ENCODE data around the gene DHH.

DHH gene

DNA sequence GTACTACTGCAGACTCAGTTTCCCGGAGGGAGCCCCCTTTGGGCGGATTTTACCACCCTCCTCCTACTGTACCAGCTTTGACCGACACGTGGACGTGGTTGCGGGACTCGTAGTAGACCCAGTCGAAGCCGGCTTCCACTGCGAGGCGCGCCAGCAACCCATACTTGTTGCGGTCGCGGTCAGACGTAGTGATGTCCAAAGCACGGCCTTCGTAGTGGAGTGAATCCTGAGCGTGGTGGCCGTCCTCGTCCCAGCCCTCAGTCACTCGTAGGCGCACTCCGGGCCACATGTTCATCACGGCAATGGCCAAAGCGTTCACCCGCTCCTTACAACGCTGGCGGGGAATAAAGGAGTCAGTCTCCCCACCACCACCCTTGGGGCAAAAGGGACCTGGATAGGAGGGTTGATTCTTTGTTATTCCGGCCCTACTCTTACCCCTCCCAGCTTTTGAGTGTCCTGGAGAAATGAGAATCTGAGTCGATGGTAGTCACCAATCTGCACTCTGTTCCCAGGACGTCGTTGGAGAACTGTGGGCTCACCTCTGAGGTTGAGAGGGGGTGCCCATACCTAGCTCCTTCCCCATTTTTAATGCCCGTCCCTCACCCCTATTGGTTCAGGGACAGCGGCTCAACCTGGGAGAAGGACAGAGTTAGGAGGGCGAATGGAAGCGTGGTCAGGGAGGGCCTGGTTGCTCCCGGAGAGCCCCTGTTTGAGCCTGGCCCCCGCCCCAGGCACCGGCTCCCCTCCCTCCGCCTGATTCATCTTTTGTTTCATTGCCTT, 3.4 kb downstream of the DHH start:
- peaks cover 48% of the 10 kb centered on the region for H3K4me1 ChIP-seq (ENCODE audit: control insufficient read depth, insufficient read depth, low read length)
- no peaks in the 10 kb centered on the region for H3K9me3 ChIP-seq (ENCODE audit: control insufficient read depth in 2 of 2, low read length in 2 of 2)
- H3K9ac ChIP-seq (ENCODE audit: low read length in 2 of 2), result no peak overlapping the region
- peak overlapping the region in 1 of 2 donors; percentile 60 for H3K4me3 ChIP-seq (ENCODE audit: low read length in 2 of 2)
- peaks cover 60 to 66% of the 10 kb centered on the region in 2 donors for H3K27me3 ChIP-seq (ENCODE audit: control insufficient read depth in 1 of 2, insufficient read depth in 2 of 2, low read length in 2 of 2)
- no peaks in the 10 kb centered on the region for H3K36me3 ChIP-seq (ENCODE audit: control insufficient read depth in 2 of 2, insufficient read depth in 2 of 2, low read length in 2 of 2)
- no peak overlapping the region for H3K27ac ChIP-seq (ENCODE audit: low read length)

DNA sequence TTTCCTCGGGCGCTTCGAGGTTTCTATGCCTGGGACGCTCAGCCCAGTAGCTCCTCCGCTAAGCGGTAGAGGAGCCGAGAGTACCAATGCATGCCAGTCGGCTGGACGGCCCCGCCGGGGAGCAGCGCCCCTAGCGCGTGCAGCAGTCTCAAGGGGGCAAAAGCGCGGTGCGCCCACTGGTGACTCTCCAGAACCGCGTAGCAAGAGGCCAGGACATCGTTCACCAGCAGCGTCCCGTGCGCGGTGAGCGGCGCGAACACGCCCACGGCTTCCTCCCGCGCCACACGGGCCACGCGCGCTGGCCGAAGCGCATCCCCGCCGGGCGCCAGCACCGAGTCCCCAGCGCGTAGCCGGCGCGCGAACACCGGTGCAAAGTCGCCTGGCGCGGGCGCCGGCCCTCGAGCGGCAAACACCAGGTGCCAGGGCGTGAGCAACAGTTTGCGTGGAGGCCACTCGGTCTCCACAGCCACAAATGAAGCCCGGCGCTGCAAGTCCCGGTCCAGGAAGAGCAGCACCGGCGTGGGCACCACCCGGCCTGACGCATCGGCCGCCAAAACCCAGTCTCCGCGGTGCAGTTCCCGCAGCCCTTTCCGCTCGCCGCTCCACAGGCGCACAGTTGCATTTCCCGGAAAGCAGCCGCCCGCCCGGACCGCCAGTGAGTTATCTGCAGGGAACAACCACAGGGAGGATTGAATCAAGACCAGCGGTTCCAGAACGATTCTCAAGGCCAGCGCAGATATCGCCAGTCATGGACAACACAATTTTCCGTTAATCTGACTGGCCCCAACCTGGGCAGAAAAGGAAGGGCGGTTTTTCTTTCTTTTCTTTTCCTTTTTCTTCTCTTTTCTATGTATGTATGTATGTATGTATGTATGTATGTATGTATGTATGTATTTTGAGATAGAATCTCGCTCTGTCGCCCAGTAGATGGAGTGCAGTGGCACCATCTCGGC, 4.5 kb downstream of the DHH start:
- peaks cover 48% of the 10 kb centered on the region for H3K4me1 ChIP-seq (ENCODE audit: control insufficient read depth, insufficient read depth, low read length)
- peaks cover 60 to 66% of the 10 kb centered on the region in 2 donors for H3K27me3 ChIP-seq (ENCODE audit: control insufficient read depth in 1 of 2, insufficient read depth in 2 of 2, low read length in 2 of 2)
- H3K36me3 ChIP-seq (ENCODE audit: control insufficient read depth in 2 of 2, insufficient read depth in 2 of 2, low read length in 2 of 2), result no peaks in the 10 kb centered on the region
- no peaks in the 10 kb centered on the region for H3K9me3 ChIP-seq (ENCODE audit: control insufficient read depth in 2 of 2, low read length in 2 of 2)
- no peak overlapping the region for H3K9ac ChIP-seq (ENCODE audit: low read length in 2 of 2)
- no peak overlapping the region for H3K27ac ChIP-seq (ENCODE audit: low read length)
- peak overlapping the region; percentile 20 to 68 for H3K4me3 ChIP-seq (ENCODE audit: low read length in 2 of 2)

DNA sequence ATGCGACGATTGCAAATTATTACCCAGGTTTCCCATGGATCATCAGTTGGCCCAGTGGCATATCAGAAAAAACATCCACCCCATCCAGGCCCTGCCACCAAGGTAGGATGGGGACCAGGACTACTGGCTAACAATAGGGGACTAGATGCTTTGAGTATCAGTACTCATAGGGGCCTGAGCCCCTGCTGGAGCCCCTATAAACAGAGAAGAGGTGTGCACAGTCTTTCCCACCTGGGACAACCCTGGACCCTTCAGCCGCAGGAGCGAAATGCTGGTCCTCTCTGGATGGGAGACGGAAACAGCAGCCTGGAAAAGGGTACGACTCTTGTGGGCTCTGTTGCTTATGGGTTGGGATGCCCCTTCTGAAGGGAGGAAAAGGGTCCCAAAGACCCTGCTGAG, 5.7 kb downstream of the DHH start:
- H3K9me3 ChIP-seq (ENCODE audit: control insufficient read depth in 2 of 2, low read length in 2 of 2), result no peaks in the 10 kb centered on the region
- H3K27me3 ChIP-seq (ENCODE audit: control insufficient read depth in 1 of 2, insufficient read depth in 2 of 2, low read length in 2 of 2), result peaks cover 53 to 55% of the 10 kb centered on the region in 2 donors
- no peaks in the 10 kb centered on the region for H3K36me3 ChIP-seq (ENCODE audit: control insufficient read depth in 2 of 2, insufficient read depth in 2 of 2, low read length in 2 of 2)
- H3K9ac ChIP-seq (ENCODE audit: low read length in 2 of 2), result no peak overlapping the region
- peaks cover 38% of the 10 kb centered on the region for H3K4me1 ChIP-seq (ENCODE audit: control insufficient read depth, insufficient read depth, low read length)
- no peak overlapping the region for H3K27ac ChIP-seq (ENCODE audit: low read length)
- H3K4me3 ChIP-seq (ENCODE audit: low read length in 2 of 2), result no peak overlapping the region

DNA sequence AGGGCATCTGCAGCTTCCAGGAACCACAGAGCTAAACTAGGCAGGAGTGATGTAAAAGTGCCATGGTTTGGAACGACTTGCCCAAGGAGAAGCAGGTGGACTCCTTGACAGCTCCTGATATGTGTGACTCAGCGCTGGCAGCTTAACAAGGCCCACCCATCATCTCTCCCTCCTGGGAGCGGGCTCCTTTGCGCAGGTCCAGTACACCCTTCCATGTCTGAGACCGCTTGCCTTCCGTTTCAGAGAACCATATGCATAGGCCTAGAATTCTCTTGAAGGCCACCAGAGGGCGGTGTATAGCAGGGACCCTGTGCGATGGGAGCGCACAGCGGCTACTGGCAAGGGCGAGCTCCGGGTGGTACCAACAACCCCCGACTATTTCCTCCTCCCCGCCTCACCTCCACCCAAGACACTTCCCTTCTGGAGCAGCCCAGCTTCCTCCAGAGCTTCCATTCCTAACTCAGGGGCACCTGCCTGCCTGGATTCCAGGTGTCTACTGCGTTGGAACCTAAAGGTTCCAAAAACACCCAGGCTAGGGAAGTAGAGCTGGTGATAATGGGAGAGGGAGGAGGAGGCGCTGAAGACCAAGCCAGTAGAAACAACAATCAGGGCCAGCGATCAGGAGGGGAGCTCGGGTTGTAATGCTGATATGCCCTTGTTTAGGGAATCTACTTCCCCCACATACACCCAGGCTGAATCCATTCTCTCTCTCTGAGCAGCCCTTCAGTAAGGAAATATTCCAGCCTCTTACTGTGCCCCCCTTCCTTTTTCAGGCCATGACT, 6.3 kb downstream of the DHH start:
- Histone ChIP-seq H3K9ac (ENCODE audit: low read length in 2 of 2) (no peak overlapping the region), H3K36me3 (ENCODE audit: control insufficient read depth in 2 of 2, insufficient read depth in 2 of 2, low read length in 2 of 2) (no peaks in the 10 kb centered on the region), H3K27me3 (ENCODE audit: control insufficient read depth in 1 of 2, insufficient read depth in 2 of 2, low read length in 2 of 2) (peaks cover 47 to 49% of the 10 kb centered on the region in 2 donors), H3K4me1 (ENCODE audit: control insufficient read depth, insufficient read depth, low read length) (peaks cover 32% of the 10 kb centered on the region), H3K27ac (ENCODE audit: low read length) (no peak overlapping the region), H3K9me3 (ENCODE audit: control insufficient read depth in 2 of 2, low read length in 2 of 2) (no peaks in the 10 kb centered on the region), H3K4me3 (ENCODE audit: low read length in 2 of 2) (peak overlapping the region in 1 of 2 donors; percentile 63)

DNA sequence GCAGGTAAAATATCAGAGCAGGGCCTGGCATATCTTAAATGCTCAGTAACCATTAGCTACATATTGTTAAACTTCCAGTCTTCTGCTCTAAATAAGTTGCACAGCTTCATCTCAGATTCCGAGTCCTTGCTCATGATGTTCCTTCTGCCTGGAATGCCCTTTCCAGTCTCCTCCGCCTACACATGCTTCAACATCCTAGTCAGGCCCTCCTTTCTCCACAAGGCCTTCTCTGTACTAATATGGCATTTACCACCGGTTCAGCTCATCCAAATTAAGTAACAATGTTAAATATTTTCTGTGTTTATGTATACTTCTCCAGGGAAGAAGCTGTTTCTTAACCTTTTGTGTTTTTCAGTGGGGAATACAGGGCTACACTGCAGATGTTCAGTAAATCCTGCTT, 8.5 kb downstream of the DHH start:
- H3K9ac ChIP-seq (ENCODE audit: low read length in 2 of 2), result no peak overlapping the region
- H3K4me3 ChIP-seq (ENCODE audit: low read length in 2 of 2), result no peak overlapping the region
- H3K36me3 ChIP-seq (ENCODE audit: control insufficient read depth in 2 of 2, insufficient read depth in 2 of 2, low read length in 2 of 2), result no peaks in the 10 kb centered on the region
- H3K27me3 ChIP-seq (ENCODE audit: control insufficient read depth in 1 of 2, insufficient read depth in 2 of 2, low read length in 2 of 2), result peaks cover 26 to 27% of the 10 kb centered on the region in 2 donors
- H3K27ac ChIP-seq (ENCODE audit: low read length), result no peak overlapping the region
- peaks cover 18% of the 10 kb centered on the region for H3K4me1 ChIP-seq (ENCODE audit: control insufficient read depth, insufficient read depth, low read length)
- H3K9me3 ChIP-seq (ENCODE audit: control insufficient read depth in 2 of 2, low read length in 2 of 2), result no peaks in the 10 kb centered on the region

DNA sequence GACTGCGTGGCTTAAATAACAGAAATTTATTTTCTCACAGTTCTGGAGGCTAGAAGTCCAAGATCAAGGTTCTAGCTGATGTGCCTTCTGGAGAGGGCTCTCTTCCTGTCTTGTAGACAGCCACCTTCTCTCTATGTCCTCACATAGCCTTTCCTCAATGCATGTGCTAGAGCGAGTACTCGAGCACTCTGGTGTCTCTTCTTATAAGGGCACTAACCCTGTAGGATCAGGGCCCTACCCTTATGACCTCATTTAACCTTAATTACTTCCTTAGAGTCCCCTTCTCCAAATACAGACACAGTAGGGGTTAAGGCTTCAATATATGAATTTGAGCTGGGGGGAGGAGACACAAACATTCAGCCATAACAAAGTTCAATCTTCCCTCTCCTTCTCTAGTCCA, 10.2 kb downstream of the DHH start:
- Histone ChIP-seq H3K9me3 (ENCODE audit: control insufficient read depth in 2 of 2, low read length in 2 of 2) (no peaks in the 10 kb centered on the region), H3K4me1 (ENCODE audit: control insufficient read depth, insufficient read depth, low read length) (peaks cover 8% of the 10 kb centered on the region), H3K27ac (ENCODE audit: low read length) (no peak overlapping the region), H3K9ac (ENCODE audit: low read length in 2 of 2) (no peak overlapping the region), H3K4me3 (ENCODE audit: low read length in 2 of 2) (no peak overlapping the region), H3K36me3 (ENCODE audit: control insufficient read depth in 2 of 2, insufficient read depth in 2 of 2, low read length in 2 of 2) (no peaks in the 10 kb centered on the region), H3K27me3 (ENCODE audit: control insufficient read depth in 1 of 2, insufficient read depth in 2 of 2, low read length in 2 of 2) (peaks cover 11% of the 10 kb centered on the region in 2 donors)

DNA sequence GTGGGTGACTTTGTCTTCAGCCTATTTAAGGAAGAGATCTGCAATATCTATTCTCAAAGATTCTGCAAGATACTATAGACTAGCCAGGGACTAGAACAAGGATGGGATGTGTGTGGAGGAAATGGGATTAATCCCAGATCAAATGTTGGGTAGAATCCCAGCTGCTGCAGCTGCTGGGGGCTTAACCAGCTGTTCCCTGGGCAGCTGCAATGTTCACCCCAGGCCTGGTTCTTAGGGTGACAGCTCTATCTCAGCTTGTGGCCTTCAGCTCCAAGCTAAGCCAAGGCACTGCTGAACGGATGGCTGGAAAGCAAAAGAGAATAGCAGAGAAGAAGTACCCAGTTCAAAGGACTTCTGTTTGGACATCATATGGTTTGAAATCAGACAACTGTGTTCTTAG, 14.8 kb downstream of the DHH start:
- Histone ChIP-seq H3K4me1 (ENCODE audit: control insufficient read depth, insufficient read depth, low read length) (no peaks in the 10 kb centered on the region), H3K9me3 (ENCODE audit: control insufficient read depth in 2 of 2, low read length in 2 of 2) (no peaks in the 10 kb centered on the region), H3K4me3 (ENCODE audit: low read length in 2 of 2) (no peak overlapping the region), H3K36me3 (ENCODE audit: control insufficient read depth in 2 of 2, insufficient read depth in 2 of 2, low read length in 2 of 2) (no peaks in the 10 kb centered on the region), H3K27me3 (ENCODE audit: control insufficient read depth in 1 of 2, insufficient read depth in 2 of 2, low read length in 2 of 2) (no peaks in the 10 kb centered on the region), H3K9ac (ENCODE audit: low read length in 2 of 2) (no peak overlapping the region), H3K27ac (ENCODE audit: low read length) (no peak overlapping the region)

DNA sequence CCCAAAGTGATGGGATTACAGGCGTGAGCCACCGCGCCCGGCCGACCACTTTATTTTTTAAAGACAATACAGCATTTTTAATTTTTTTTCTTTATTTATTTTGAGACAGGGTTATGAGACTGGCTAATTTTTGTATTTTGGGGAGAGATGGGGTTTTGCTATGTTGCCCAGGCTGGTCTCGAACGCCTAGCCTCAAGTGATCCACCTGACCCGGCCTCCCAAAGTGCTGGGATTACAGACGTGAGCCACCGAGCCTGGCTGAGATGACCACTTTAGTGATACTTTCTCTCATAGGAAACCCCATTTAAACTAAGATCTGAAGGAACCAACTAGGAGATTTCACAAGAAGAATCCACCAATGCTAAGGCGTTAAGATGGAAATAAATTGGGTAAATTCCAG, 23.6 kb downstream of the DHH start:
- H3K27ac ChIP-seq (ENCODE audit: low read length), result no peak overlapping the region
- H3K9me3 ChIP-seq (ENCODE audit: control insufficient read depth in 2 of 2, low read length in 2 of 2), result no peaks in the 10 kb centered on the region
- no peak overlapping the region for H3K9ac ChIP-seq (ENCODE audit: low read length in 2 of 2)
- no peaks in the 10 kb centered on the region for H3K36me3 ChIP-seq (ENCODE audit: control insufficient read depth in 2 of 2, insufficient read depth in 2 of 2, low read length in 2 of 2)
- no peaks in the 10 kb centered on the region for H3K27me3 ChIP-seq (ENCODE audit: control insufficient read depth in 1 of 2, insufficient read depth in 2 of 2, low read length in 2 of 2)
- H3K4me1 ChIP-seq (ENCODE audit: control insufficient read depth, insufficient read depth, low read length), result peaks cover 11% of the 10 kb centered on the region
- no peak overlapping the region for H3K4me3 ChIP-seq (ENCODE audit: low read length in 2 of 2)

DNA sequence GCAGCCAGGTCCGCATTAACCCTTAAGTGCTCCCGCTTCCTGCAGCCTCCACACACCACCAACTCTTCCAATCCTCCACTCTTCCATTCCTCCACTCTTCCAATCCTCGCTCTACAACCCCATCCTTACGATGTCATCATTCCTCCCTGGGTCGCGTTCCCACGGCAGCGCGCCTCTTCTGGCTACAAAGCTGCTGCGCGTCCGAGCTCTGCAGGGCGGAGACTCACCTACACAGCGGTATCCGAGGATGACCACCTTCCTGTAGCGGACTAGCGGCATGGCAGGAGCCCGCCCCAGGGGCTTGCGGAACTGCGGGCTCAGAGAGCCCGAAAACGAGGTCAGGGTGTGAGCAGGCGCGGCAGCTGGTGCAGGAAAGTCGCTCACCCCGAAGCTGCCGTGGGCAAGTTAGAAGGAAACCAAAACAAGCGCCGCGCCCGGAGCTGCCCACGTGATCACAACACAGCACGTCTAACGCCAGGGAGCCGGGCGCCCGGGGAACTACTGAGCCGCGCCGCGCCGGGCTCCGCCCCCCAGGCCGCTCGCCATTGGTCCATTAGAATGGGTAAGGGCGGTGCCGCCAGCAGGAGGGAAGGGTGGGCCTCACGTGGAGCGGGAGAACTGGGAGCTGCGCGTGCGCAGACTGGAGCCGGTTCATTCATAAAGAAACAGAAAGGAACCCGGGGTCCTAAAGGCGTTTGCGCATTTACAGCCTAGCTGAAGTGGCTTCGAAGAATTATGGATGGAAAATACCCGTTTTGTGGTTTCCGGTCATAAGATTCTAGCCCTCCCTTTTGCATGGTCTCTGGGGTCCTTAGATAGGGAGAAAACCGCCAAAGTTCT, 24.9 kb downstream of the DHH start, which contains the start of gene RHEBL1:
Gene RHEBL1 (minus strand): TSS at position 473 of the 840 bp plus-strand sequence. CDS start 194 bp downstream, at position 279.
- H3K36me3 ChIP-seq (ENCODE audit: control insufficient read depth in 2 of 2, insufficient read depth in 2 of 2, low read length in 2 of 2), result no peaks in the 10 kb centered on the region
- H3K9ac ChIP-seq (ENCODE audit: low read length in 2 of 2), result peak within 1 kb of the TSS; percentile 51 to 58
- H3K9me3 ChIP-seq (ENCODE audit: control insufficient read depth in 2 of 2, low read length in 2 of 2), result no peaks in the 10 kb centered on the region
- H3K4me1 ChIP-seq (ENCODE audit: control insufficient read depth, insufficient read depth, low read length), result peaks cover 11% of the 10 kb centered on the region
- no peak within 1 kb of the TSS for H3K27ac ChIP-seq (ENCODE audit: low read length)
- peak within 1 kb of the TSS; percentile 88 to 89 for H3K4me3 ChIP-seq (ENCODE audit: low read length in 2 of 2)
- no peaks in the 10 kb centered on the region for H3K27me3 ChIP-seq (ENCODE audit: control insufficient read depth in 1 of 2, insufficient read depth in 2 of 2, low read length in 2 of 2)

Measured in stomach smooth muscle (tissue), 2 donors.